GM12878 (cell line): ENCODE data around the gene TBCE. TPM values are rescaled to one million over a fixed set of nuclear protein-coding genes. Genes with fewer than 3 reads are reported as not detected.

Experiments used
- ATAC-seq: fragments of 200-7000 bp; cut with Tn5 transposase; 3 replicates; pipeline ENCODE4 v1.9.1; 2020; ENCODE audit warnings: mild to moderate bottlenecking, moderate library complexity
- BruUV-seq: library from RNA; stranded (reverse); fragments of 400-500 nt; replicated peaks from 2 replicates; lab custom pipeline; 2021; lab: Mats Ljungman, UMichigan
- CTCF ChIA-PET: fragments of 300-600 bp; sonication (Branson Sonifier 250); formaldehyde crosslinking; extraction: SDS; loops from one replicate; lab custom pipeline; 2021; ENCODE audit warnings: inconsistent platforms; lab: Yijun Ruan, JAX
- POLR2A ChIA-PET: fragments of 350-600 bp; formaldehyde crosslinking; extraction: SDS; loops from one replicate; lab custom pipeline; 2021; ENCODE audit warnings: inconsistent platforms; lab: Charles Lee
- RAD21 ChIA-PET: fragments of 300-600 bp; sonication (Branson Sonifier 250); formaldehyde crosslinking; loops from one replicate; lab custom pipeline; 2023; ENCODE audit warnings: antibody characterized with exemption; ENCODE audit not compliant: unreplicated experiment; lab: Charles Lee
- SMC1A ChIA-PET: fragments of 300-600 bp; sonication (Branson Sonifier 250); formaldehyde crosslinking; loops from one replicate; lab custom pipeline; 2023; ENCODE audit not compliant: unreplicated experiment, uncharacterized antibody; lab: Charles Lee
- DNase-seq: peaks from one replicate; pipeline ENCODE4 v3.0.0-alpha.2; 2011; ENCODE audit warnings: low read depth, low spot score
- FAIRE-seq: peaks from 3 replicates; lab custom pipeline; 2011; peaks lifted over from hg19 to GRCh38; lab: Jason Lieb, UNC
- H2AFZ ChIP-seq: 2 replicates; pipeline ENCODE4 v1.6.0; 2011; ENCODE audit warnings: low read depth, low read length, control low read depth; ENCODE audit not compliant: control insufficient read depth
- H3K27ac ChIP-seq: 2 replicates; pipeline ENCODE4 v1.5.1; 2011; ENCODE audit warnings: control low read depth; ENCODE audit not compliant: control insufficient read depth, insufficient read depth
- H3K27me3 ChIP-seq, 2 experiments: replicated peaks in 1 of 2; 2 replicates each; pipeline versions ENCODE4 v1.6.0 to v1.6.1; 2011; ENCODE audit warnings: low read length in 1 of 2; ENCODE audit not compliant: control insufficient read depth in 2 of 2, insufficient read depth in 2 of 2
- H3K36me3 ChIP-seq, 2 experiments: 2 replicates each; pipeline ENCODE4 v1.5.1; 2011; ENCODE audit warnings: low read length in 1 of 2; ENCODE audit not compliant: control insufficient read depth in 2 of 2, insufficient read depth in 2 of 2
- H3K4me1 ChIP-seq: 2 replicates; pipeline ENCODE4 v1.6.1; 2011; ENCODE audit warnings: mild to moderate bottlenecking, low read length, moderate library complexity, mixed read lengths; ENCODE audit not compliant: control insufficient read depth, insufficient read depth
- H3K4me2 ChIP-seq: 2 replicates; pipeline ENCODE4 v1.6.0; 2011; ENCODE audit warnings: control low read depth; ENCODE audit not compliant: control insufficient read depth, insufficient read depth
- H3K4me3 ChIP-seq: fragments of 200-600 bp; sonication (generic); 2 replicates; pipeline ENCODE4 v1.5.1; 2016
- H3K79me2 ChIP-seq: 2 replicates; pipeline ENCODE4 v1.6.0; 2011; ENCODE audit warnings: low read length; ENCODE audit not compliant: control insufficient read depth, insufficient read depth
- H3K9ac ChIP-seq: 2 replicates; pipeline ENCODE4 v1.8.0; 2011; ENCODE audit warnings: low read length, control low read depth, mixed read lengths; ENCODE audit not compliant: control insufficient read depth, insufficient read depth
- H3K9me3 ChIP-seq: replicated peaks from 3 replicates; pipeline ENCODE4 v1.5.1; 2011; ENCODE audit warnings: mild to moderate bottlenecking, low read length; ENCODE audit not compliant: control insufficient read depth, insufficient read depth
- H4K20me1 ChIP-seq: 2 replicates; pipeline ENCODE4 v1.6.0; 2011; ENCODE audit not compliant: control insufficient read depth, insufficient read depth
- CBFB ChIP-seq: IDR thresholded peaks from 2 replicates; pipeline ENCODE4 v1.6.1; 2016; ENCODE audit warnings: antibody characterized with exemption, low read depth
- CBX5 ChIP-seq: sonication (generic); IDR thresholded peaks from 2 replicates; pipeline ENCODE4 v1.6.1; 2016; ENCODE audit warnings: low read depth, moderate library complexity, mild to moderate bottlenecking, inconsistent platforms
- FOXM1 ChIP-seq: IDR thresholded peaks from 2 replicates; pipeline ENCODE4 v1.6.1; 2012; ENCODE audit warnings: low read depth, mild to moderate bottlenecking, inconsistent platforms, low read length, moderate library complexity
- HDAC2 ChIP-seq: fragments of 200-600 bp; sonication (generic); IDR thresholded peaks from 2 replicates; pipeline ENCODE4 v1.6.1; 2017
- IKZF1 ChIP-seq: fragments of 450-650 bp; conservative IDR thresholded peaks from 2 replicates; pipeline ENCODE4 v1.6.1; 2017; ENCODE audit warnings: antibody characterized with exemption, mild to moderate bottlenecking
- NBN ChIP-seq: fragments of 450-650 bp; IDR thresholded peaks from 2 replicates; pipeline ENCODE4 v1.6.1; 2016
- NFYA ChIP-seq: IDR thresholded peaks from 2 replicates; pipeline ENCODE4 v1.6.1; 2011; ENCODE audit warnings: low read depth, mild to moderate bottlenecking, low read length, improper control_type of control experiment, borderline replicate concordance
- NR2C2 ChIP-seq: IDR thresholded peaks from 2 replicates; pipeline ENCODE4 v1.6.1; 2011; ENCODE audit warnings: borderline replicate concordance, low read depth; ENCODE audit not compliant: control insufficient read depth, insufficient read length
- SMC3 ChIP-seq: IDR thresholded peaks from 2 replicates; pipeline ENCODE4 v1.6.1; 2011; ENCODE audit warnings: low read length, improper control_type of control experiment, borderline replicate concordance
- SUPT20H ChIP-seq: IDR thresholded peaks from 2 replicates; pipeline ENCODE4 v1.6.1; 2011; ENCODE audit warnings: low read depth, mild to moderate bottlenecking, low read length, moderate library complexity, borderline replicate concordance; ENCODE audit not compliant: control insufficient read depth
- SUZ12 ChIP-seq: fragments of 200-600 bp; sonication (generic); IDR thresholded peaks from one replicate; pipeline ENCODE4 v1.6.1; 2018; ENCODE audit warnings: antibody characterized with exemption, mild to moderate bottlenecking; ENCODE audit not compliant: unreplicated experiment
- TBL1XR1 ChIP-seq: IDR thresholded peaks from 2 replicates; pipeline ENCODE4 v1.6.1; 2012; ENCODE audit warnings: low read depth, low read length, improper control_type of control experiment
- TCF7 ChIP-seq: IDR thresholded peaks from 2 replicates; pipeline ENCODE4 v1.6.1; 2014; ENCODE audit warnings: antibody characterized with exemption, borderline replicate concordance
- WGBS: methylation state at CpG from one replicate; pipeline ENCODE4 v1.1.6; 2016; ENCODE audit warnings: low lambda C conversion rate; ENCODE audit not compliant: insufficient replicate concordance, insufficient coverage; ENCODE audit errors: missing lambda C conversion rate; 5-methylcytosine and 5-hydroxymethylcytosine counted together
- in situ Hi-C: fragments of 300-500 bp; cut with MboI; formaldehyde crosslinking; loops from 9 replicates; pipeline ENCODE4 v1.14.3; 2018; ENCODE audit warnings: mixed read lengths
- intact Hi-C: fragments of 100-400 bp; cut with micrococcal nuclease; formaldehyde crosslinking; loops from one replicate; pipeline ENCODE4 v1.14.2; 2022; ENCODE audit not compliant: unreplicated experiment
- polyA plus RNA-seq, 11 experiments: library from polyadenylated mRNA; depleted of rRNA in 4 of 11; unstranded in 6 of 11; stranded (reverse) in 5 of 11; fragments of >200 nt; fragmentation: Nextera tagmentation in 4 of 11; fragmentation: Illumina TruSeq in 1 of 11; extraction: Ambion mirVana in 4 of 11; extraction: Trizol in 1 of 11; gene quantifications; 1 replicate in 1 of 11; 2 replicates in 10 of 11; pipeline versions ENCODE4 v1.2.1 to v1.2.3, GENCODE V29; 2011 to 2016; ENCODE audit warnings: inconsistent platforms in 2 of 11, missing spikeins in 2 of 11, low read depth in 1 of 11
- total RNA-seq, 4 experiments: library from RNA; depleted of rRNA in 3 of 4; stranded (reverse); fragments of >200 nt in 3 of 4; fragmentation: Illumina TruSeq in 1 of 4; extraction: Trizol in 1 of 4; gene quantifications; 2 replicates each; pipeline versions ENCODE4 v1.2.1 to v1.2.3, GENCODE V29; 2013 to 2021
- TF ChIP-seq, protein P1 (sequence below): IDR thresholded peaks from 2 replicates; pipeline ENCODE4 v1.6.1; 2012; ENCODE audit warnings: improper control_type of control experiment, low read depth, low read length; ENCODE audit not compliant: insufficient replicate concordance
- TF ChIP-seq, protein P2 (sequence below): fragments of 450-650 bp; IDR thresholded peaks from 2 replicates; pipeline ENCODE4 v1.6.1; 2017; ENCODE audit warnings: mild to moderate bottlenecking
- TF ChIP-seq, protein P3 (sequence below): IDR thresholded peaks from 2 replicates; pipeline ENCODE4 v1.6.1; 2012; ENCODE audit warnings: low read depth, low read length, improper control_type of control experiment

The TBCE gene
- total and polyA plus RNA-seq, 10 of the 15 experiments (the other 5 are each of a cell fraction or from before 2014, with no cell fraction given): 22.7 to 48.7 (median 29.2) TPM

DNA sequence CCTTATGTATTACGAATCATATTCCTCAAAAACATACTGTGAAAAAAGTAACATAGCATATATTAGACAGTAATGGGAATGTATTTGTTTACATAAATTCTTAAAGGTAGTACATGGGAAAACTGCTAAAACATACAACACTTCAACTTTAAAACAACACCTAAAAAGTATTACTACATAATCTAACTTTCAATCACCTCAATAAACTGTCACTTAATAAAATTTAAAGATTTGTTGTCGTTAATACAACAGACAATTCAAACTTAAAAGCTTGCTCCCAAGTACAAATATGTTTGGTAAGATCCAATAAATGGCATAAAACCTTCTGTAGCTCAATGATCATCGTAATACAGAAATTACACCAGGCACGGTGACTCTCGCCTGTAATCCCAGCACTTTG, 42.9 kb upstream of the TBCE start:
- Histone ChIP-seq H3K27ac (no peak overlapping the region), H3K4me1 (no peaks in the 10 kb centered on the region), H3K79me2 (peaks cover 78% of the 10 kb centered on the region), H3K4me2 (peak overlapping the region; percentile 86), H4K20me1 (peaks cover 7% of the 10 kb centered on the region), H3K9me3 (no peaks in the 10 kb centered on the region; the same call in 2 of the 3 replicates), H3K9ac (no peak overlapping the region), H3K4me3 (peak overlapping the region; percentile 47), H3K36me3 (peaks cover 1 to 9% of the 10 kb centered on the region in 2 experiments; a peak in 3 of 4 replicates), H3K27me3 (no peaks in the 10 kb centered on the region), H2AFZ (no peak overlapping the region)
- ChIA-PET CTCF (interaction anchor here (1.2 to 2.8 kb wide), 5 partner anchors 11 to 93 kb away, joined by 4 to 16 read pairs (median 5); no protein-coding TSS in a partner anchor), SMC1A (interaction anchor here (0.8 to 4.3 kb wide), 8 partner anchors 10 to 99 kb away, joined by 3 to 21 read pairs (median 7); no protein-coding TSS in a partner anchor), RAD21 (interaction anchor here (0.7 to 2.9 kb wide), 4 partner anchors 19 to 518 kb away, joined by 3 to 15 read pairs (median 6); no protein-coding TSS in a partner anchor), POLR2A (interaction anchor here (1.0 to 2.7 kb wide), 4 partner anchors 10 to 66 kb away, joined by 4 to 11 read pairs (median 5); no protein-coding TSS in a partner anchor)
- no TSS peak for BruUV-seq
- FAIRE-seq: no peak
- no peak for TF ChIP-seq HDAC2
- TF ChIP-seq CBFB: no peak
- no peak for TF ChIP-seq IKZF1
- TF ChIP-seq, protein P1, sequence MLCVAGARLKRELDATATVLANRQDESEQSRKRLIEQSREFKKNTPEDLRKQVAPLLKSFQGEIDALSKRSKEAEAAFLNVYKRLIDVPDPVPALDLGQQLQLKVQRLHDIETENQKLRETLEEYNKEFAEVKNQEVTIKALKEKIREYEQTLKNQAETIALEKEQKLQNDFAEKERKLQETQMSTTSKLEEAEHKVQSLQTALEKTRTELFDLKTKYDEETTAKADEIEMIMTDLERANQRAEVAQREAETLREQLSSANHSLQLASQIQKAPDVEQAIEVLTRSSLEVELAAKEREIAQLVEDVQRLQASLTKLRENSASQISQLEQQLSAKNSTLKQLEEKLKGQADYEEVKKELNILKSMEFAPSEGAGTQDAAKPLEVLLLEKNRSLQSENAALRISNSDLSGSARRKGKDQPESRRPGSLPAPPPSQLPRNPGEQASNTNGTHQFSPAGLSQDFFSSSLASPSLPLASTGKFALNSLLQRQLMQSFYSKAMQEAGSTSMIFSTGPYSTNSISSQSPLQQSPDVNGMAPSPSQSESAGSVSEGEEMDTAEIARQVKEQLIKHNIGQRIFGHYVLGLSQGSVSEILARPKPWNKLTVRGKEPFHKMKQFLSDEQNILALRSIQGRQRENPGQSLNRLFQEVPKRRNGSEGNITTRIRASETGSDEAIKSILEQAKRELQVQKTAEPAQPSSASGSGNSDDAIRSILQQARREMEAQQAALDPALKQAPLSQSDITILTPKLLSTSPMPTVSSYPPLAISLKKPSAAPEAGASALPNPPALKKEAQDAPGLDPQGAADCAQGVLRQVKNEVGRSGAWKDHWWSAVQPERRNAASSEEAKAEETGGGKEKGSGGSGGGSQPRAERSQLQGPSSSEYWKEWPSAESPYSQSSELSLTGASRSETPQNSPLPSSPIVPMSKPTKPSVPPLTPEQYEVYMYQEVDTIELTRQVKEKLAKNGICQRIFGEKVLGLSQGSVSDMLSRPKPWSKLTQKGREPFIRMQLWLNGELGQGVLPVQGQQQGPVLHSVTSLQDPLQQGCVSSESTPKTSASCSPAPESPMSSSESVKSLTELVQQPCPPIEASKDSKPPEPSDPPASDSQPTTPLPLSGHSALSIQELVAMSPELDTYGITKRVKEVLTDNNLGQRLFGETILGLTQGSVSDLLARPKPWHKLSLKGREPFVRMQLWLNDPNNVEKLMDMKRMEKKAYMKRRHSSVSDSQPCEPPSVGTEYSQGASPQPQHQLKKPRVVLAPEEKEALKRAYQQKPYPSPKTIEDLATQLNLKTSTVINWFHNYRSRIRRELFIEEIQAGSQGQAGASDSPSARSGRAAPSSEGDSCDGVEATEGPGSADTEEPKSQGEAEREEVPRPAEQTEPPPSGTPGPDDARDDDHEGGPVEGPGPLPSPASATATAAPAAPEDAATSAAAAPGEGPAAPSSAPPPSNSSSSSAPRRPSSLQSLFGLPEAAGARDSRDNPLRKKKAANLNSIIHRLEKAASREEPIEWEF: no peak
- no peak for TF ChIP-seq SMC3
- TF ChIP-seq SUPT20H: no peak
- no peak for TF ChIP-seq NFYA
- TF ChIP-seq NR2C2: no peak
- no peak for TF ChIP-seq TBL1XR1
- TF ChIP-seq, protein P2, sequence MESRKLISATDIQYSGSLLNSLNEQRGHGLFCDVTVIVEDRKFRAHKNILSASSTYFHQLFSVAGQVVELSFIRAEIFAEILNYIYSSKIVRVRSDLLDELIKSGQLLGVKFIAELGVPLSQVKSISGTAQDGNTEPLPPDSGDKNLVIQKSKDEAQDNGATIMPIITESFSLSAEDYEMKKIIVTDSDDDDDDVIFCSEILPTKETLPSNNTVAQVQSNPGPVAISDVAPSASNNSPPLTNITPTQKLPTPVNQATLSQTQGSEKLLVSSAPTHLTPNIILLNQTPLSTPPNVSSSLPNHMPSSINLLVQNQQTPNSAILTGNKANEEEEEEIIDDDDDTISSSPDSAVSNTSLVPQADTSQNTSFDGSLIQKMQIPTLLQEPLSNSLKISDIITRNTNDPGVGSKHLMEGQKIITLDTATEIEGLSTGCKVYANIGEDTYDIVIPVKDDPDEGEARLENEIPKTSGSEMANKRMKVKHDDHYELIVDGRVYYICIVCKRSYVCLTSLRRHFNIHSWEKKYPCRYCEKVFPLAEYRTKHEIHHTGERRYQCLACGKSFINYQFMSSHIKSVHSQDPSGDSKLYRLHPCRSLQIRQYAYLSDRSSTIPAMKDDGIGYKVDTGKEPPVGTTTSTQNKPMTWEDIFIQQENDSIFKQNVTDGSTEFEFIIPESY: no peak
- no peak for TF ChIP-seq TCF7
- no peak for TF ChIP-seq NBN
- TF ChIP-seq SUZ12: no peak
- TF ChIP-seq CBX5: no peak
- TF ChIP-seq, protein P3, sequence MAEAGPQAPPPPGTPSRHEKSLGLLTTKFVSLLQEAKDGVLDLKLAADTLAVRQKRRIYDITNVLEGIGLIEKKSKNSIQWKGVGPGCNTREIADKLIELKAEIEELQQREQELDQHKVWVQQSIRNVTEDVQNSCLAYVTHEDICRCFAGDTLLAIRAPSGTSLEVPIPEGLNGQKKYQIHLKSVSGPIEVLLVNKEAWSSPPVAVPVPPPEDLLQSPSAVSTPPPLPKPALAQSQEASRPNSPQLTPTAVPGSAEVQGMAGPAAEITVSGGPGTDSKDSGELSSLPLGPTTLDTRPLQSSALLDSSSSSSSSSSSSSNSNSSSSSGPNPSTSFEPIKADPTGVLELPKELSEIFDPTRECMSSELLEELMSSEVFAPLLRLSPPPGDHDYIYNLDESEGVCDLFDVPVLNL: no peak
- TF ChIP-seq FOXM1: no peak
- 74% methylated on average over 5 of the region's 5 CpGs for whole genome bisulfite sequencing
- in situ Hi-C loops (no loop called here), intact Hi-C loops (no loop called here)
- DNase-seq: no peak
- ATAC-seq: no peak
